Measurements from ENCODE around the gene PIK3AP1.

PIK3AP1 gene

GRCh38 chr10:96673318-96674099 is 46.8 kb downstream of the PIK3AP1 start:
- no peak for DNase-seq (ENCODE audit: low read depth in 2 of 2)

GRCh38 chr10:96672481-96673175 is 47.7 kb downstream of the PIK3AP1 start:
- DNase-seq (ENCODE audit: low read depth in 2 of 2), result no peak

DNA sequence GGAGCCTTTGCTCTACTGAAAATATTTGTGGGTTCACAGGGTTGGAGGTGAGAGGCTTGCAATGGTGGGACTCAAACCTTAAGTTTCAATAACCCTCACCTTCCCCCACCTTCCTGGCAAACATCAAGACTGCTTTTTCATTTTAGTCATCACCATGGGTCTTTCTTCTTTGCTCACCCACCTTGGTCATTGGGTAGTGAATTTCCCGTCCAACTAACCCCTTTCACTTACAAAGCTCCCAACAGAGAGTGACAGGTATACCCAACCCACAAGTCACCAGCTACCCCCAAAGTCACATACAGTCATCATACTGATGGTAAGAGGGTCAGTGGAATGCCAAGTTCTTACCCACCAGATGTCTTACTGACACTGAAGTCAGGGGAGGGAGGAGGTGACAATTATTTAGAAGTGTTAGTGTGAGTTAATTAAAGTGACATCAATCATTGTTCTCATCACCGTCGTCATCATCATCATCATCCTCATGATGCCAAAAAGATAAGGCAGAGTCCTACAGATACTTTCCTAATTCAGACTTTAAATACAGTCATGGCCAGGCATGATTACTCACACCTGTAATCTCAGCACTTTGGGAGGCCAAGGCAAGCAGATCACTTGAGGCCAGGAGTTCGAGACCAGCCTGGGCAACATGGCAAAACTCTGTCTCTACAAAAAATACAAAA is 49.0 kb downstream of the PIK3AP1 start:
- no peak for DNase-seq (ENCODE audit: low read depth in 2 of 2)

DNA sequence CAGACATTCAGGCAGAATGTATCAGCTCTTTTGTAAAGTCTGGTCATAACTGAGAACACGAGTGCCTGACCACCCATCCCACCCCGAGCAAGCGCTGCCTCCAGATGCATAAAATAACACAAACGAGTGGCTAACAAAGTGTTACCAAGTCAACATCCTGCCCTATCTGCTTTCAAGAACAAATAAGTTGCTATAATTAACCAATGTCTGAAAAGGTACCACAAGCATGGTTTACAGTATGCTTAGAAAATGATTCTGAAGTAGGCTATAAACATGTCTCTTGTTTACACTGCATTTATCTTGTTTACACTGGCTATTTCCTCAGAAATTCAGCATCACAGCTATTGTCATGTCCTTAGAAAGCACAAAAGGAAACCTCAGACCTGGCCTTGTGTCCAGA is 49.5 kb downstream of the PIK3AP1 start:
- DNase-seq (ENCODE audit: low read depth in 2 of 2), result no peak

- no peak for DNase-seq (ENCODE audit: low read depth in 2 of 2)
Observed at GRCh38 chr10:96667401-96667800, 52.9 kb downstream of the PIK3AP1 start.

GRCh38 chr10:96666741-96667140 is 53.6 kb downstream of the PIK3AP1 start:
- no peak for DNase-seq (ENCODE audit: low read depth in 2 of 2)

DNA sequence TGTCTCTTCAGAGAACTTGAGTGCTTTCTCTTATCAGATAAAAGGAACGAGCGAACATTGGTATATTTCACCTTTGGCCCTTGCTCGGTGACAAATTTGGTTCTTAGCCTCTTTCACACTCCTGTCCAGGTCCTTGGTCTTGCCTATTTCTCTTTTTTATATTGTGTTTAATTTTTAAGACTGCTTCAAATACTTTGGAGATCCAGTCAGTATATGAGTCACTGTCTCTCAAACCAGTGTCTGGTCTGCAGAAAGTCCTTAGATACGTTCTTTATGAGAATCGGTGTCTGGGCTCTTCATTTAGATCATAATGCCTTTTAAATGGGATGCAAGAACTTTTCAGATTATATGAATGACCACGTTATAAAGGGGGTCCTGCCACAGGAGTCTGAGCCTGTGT is 55.0 kb downstream of the PIK3AP1 start:
- no peak for DNase-seq (ENCODE audit: low read depth in 2 of 2)

DNA sequence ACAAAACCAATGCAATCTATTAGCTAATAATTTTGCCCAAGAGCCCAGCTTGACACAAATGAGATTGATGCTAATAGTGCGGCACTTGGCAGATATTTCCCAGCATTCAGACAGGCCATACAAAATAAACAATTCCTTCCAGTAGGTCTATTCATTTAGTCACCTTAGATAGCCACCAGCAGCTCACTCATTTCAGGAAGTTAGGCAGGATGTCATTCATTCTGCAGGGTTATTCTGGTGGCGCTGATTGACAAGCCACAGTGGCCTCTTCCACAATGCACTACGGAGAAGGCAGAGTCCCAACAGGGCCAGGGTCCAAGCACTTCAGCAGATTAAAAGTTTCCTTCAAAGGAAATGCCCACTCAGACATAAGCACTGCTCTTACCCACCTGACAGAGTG is 55.8 kb downstream of the PIK3AP1 start:
- no peak for DNase-seq (ENCODE audit: low read depth in 2 of 2)

GRCh38 chr10:96663797-96664196 is 56.5 kb downstream of the PIK3AP1 start:
- no peak for DNase-seq (ENCODE audit: low read depth in 2 of 2)

- DNase-seq (ENCODE audit: low read depth in 2 of 2), result no peak
Observed at GRCh38 chr10:96661632-96662031, 58.7 kb downstream of the PIK3AP1 start.

DNA sequence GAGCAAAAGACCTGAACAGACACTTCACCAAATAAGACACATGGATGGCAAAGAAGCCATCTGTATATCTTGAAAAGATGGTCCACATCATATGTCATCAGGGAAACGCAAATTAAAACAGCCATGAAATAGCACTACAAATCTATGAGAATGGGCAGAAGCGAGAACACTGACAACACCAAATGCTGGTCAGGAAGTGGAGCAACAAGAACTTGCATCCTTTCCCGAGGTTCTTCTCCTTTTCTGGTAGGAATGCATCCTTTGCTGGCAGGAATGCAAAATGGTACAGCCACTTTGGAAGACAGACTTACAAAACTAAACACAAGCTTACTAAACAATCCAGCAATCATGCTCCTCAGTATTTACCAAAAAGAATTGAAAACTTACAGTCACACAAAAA is 60.0 kb downstream of the PIK3AP1 start:
- no peak for DNase-seq (ENCODE audit: low read depth in 2 of 2)

DNA sequence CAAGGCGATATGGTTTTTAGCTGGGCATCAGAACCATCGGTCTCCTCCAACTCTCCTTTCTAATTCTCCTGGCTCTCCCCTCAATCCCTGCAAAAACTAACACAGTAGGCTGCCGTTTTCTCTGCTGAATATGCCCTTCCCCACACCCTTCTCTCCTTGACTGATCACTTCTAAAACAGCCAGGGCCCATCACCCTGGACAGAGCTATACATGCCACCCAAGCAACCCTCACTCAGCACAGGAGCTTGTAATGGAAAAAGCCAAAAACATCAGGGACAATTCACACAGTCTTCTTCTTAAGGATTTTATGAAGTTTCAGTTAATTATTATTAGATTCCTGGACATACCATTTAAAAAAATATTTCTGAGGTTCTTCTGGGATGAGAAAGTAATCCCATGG is 61.5 kb downstream of the PIK3AP1 start:
- no peak for DNase-seq (ENCODE audit: low read depth in 2 of 2)

DNA sequence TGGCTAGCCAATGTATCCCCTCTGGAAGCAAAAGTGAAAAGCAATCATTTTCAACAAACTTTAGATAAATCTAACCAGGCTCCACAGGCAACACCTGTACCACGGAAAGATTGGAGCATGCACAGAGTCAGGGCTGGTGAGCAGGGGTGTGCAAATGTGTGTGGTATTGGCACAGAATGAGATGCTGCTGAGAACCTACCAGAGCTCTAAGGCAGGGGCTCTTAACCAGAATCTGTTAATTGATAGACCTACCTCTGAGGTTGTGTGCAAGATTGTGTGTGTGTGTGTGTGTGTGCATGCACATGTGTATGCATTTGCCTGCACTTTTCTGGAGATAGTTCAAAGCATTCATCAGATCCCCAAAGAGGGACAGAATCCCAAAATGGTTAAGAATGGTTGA is 62.9 kb downstream of the PIK3AP1 start:
- no peak for DNase-seq (ENCODE audit: low read depth in 2 of 2)

- no peak for DNase-seq (ENCODE audit: low read depth in 2 of 2)
Observed at GRCh38 chr10:96656839-96657238, 63.5 kb downstream of the PIK3AP1 start.

DNA sequence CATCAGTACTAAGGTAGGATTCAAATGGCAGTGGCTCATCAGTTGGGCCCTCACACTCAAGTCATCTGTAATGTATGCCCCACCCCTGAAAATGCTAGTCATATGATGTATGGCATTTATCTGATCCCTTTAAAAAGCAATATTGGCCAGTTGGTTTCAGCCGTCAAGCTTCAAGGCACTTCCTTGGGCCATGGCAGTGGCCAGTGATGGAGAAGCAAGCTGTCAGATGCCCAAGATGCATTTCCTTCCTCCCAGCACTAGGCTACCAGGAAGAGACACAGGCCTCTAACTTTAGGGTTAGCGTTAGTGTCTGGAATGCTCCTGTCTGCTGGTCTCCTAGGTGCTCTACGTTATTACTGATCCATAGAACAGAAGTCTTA is 64.1 kb downstream of the PIK3AP1 start:
- DNase-seq (ENCODE audit: low read depth in 2 of 2), result no peak

- no peak for DNase-seq (ENCODE audit: low read depth in 2 of 2)
Observed at GRCh38 chr10:96655461-96656197, 64.7 kb downstream of the PIK3AP1 start.

DNA sequence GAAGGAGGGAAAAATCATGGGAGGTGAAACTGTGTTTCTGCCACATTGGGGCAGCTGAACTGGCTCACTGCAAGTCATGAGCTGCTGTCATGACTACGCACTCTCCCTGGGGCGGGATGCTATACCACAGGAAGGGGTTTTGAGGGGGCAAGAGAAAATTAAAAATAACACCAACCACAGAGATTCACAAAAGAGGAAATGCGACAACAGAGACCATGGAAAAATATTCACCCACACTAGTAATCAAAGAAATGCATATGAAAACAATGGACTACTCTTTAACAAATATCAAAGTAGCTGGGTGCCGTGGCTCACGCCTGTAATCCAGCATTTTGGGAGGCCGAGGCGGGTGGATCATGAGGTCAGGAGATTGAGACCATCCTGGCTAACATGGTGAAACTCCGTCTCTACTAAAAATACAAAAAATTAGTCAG is 68.3 kb downstream of the PIK3AP1 start:
- DNase-seq (ENCODE audit: low read depth in 2 of 2), result peak in 1 of 2 donors; percentile 34

DNA sequence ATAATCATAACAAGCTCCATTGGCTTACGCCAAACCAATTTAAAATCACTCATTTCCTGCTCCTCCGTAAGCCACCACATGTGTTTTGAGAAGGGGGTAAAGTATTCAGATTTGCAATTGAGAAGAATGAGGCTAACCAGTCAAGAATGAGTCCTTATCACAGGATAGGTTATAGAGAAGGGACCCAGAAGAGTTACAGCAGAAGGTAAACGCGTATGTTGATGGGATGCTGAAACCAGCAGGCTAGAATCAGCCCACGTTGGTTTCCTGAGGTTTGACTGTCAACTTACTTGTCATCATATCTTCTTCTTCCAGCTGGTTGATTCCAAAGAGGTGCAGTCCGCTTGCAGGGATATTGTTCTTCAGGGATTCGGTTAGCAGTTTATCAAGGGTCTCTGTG is 69.4 kb downstream of the PIK3AP1 start:
- DNase-seq (ENCODE audit: low read depth in 2 of 2), result no peak

- no peak for DNase-seq (ENCODE audit: low read depth in 2 of 2)
Observed at GRCh38 chr10:96648297-96648696, 72.0 kb downstream of the PIK3AP1 start.

DNA sequence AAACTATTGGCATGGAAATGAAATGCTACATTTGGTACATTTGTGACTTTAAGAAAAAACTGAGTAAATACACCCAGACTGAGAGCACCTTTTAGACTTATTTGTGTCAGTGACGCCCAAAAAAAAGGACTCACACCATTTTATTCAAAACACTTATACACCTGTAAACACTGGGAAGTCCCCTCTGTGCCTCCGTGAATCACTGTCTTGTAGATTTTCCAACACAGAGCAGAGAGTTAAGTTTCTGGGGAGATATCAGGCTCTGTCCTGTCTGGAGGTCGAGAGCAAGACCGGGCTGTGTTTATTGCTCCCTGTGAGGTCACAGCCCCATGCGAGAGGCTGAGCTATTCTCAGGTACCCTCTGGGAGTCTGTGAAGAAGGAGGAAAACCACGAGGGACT is 72.8 kb downstream of the PIK3AP1 start:
- DNase-seq (ENCODE audit: low read depth in 2 of 2), result no peak

DNA sequence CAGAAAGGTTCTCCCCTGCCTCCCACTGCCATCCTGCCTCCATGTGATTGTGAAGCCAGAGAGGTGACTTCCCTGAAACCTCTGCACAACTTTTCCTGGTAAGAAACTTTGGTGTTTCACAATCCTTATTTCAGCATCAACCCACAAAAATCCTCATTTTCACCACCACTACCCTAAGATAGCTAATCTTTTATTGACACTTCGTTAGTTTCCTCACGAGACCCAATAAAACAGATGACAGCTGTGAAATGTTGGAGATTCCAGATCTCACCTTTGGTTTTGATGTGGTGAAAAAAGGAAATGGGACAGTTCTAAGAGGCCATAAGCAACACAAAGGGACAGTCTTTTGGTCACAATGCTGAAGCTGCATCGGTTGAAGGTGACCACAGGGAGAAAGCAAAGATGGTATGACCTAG is 73.6 kb downstream of the PIK3AP1 start:
- DNase-seq (ENCODE audit: low read depth in 2 of 2), result no peak

GRCh38 chr10:96646301-96646700 is 74.0 kb downstream of the PIK3AP1 start:
- DNase-seq (ENCODE audit: low read depth in 2 of 2), result no peak

All from stimulated activated CD8-positive, alpha-beta memory T cell treated with anti-CD3 and anti-CD28 coated beads, Interleukin-7, amount 100 ng/mL, for 1 hour (primary cell).